ENCODE data around the gene CLDN6.

Gene CLDN6

DNA sequence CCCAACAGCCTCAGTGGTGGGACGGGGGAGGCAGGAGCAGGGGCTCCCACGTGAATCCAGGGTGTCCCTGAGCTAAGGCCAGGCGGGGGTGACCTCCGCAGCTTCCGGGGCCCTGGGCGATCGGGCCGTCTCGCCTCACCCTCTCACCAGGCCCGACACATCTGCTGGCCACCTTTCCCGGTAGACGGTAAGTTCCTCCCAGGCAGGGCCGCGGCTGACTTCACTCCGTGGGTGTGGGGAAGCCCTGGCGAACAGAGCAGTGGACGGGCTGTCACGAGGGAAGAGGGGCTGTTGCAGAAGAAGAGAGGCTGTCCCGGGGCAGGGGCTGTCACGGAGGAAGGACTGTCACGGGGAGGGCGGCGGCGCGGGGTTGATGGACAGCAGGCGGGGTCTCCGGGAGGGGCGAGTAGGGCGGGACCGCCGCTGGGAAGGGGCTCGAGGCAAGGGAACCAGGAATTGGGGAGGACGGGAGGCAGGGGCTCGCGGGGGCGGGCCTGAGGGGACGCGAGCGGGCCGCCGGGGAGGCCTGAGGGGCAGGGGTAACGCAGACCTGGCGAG is 38.2 kb downstream of the CLDN6 start:
- peak overlapping the region; percentile 70 for H3K4me3 ChIP-seq (ENCODE audit: low read length)
- TF ChIP-seq, protein P1, sequence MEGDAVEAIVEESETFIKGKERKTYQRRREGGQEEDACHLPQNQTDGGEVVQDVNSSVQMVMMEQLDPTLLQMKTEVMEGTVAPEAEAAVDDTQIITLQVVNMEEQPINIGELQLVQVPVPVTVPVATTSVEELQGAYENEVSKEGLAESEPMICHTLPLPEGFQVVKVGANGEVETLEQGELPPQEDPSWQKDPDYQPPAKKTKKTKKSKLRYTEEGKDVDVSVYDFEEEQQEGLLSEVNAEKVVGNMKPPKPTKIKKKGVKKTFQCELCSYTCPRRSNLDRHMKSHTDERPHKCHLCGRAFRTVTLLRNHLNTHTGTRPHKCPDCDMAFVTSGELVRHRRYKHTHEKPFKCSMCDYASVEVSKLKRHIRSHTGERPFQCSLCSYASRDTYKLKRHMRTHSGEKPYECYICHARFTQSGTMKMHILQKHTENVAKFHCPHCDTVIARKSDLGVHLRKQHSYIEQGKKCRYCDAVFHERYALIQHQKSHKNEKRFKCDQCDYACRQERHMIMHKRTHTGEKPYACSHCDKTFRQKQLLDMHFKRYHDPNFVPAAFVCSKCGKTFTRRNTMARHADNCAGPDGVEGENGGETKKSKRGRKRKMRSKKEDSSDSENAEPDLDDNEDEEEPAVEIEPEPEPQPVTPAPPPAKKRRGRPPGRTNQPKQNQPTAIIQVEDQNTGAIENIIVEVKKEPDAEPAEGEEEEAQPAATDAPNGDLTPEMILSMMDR (conservative IDR thresholded peaks at IDR 0.05; ENCODE audit: low read depth, low read length), result no peak
- DNase-seq (ENCODE audit: low read depth), result no peak

DNA sequence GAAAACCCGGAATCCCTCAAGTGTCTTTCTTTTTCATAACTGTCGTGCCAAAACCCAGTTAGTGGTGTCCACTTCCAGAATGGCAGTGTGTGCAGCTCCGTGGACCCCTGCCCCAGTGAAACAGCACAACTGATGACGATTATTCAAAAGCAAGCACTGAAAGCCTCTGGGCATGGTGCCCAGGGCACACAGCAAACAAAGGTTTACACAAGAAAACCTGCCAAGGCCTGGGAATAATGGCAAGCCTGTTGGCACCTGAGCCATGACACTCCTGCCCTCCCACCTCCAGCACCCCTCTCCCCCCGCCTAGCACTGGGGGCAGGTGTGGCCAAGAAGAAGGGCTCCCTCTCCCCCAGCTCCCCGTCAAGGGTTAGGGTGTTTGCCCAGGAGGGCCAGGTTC is 40.5 kb downstream of the CLDN6 start:
- TF ChIP-seq, protein P1 (conservative IDR thresholded peaks at IDR 0.05; ENCODE audit: low read depth, low read length), result no peak
- no peak for DNase-seq (ENCODE audit: low read depth)
- no peak overlapping the region for H3K4me3 ChIP-seq (ENCODE audit: low read length)

DNA sequence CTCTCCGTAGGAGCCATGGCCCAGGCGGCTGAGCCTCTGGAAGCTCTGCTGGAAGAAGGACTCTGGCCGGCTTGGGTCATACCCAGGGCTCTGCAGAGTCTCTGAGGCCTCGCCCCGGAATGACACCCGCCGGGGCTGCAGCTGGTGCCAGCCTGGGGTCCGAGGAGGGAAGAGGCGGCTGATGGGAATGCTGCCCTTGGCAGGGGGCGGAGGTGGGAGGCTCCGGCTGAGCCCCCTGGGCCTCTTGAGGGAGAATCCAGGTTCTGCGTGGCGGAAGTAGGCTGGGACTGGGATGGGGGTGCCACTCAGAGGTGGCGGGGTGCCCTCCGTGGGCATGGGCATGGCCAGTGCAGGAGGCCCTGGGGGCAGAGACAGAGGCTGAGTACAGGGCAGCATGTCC is 41.3 kb downstream of the CLDN6 start:
- TF ChIP-seq, protein P1 (conservative IDR thresholded peaks at IDR 0.05; ENCODE audit: low read depth, low read length), result no peak
- no peak for DNase-seq (ENCODE audit: low read depth)
- no peak overlapping the region for H3K4me3 ChIP-seq (ENCODE audit: low read length)

DNA sequence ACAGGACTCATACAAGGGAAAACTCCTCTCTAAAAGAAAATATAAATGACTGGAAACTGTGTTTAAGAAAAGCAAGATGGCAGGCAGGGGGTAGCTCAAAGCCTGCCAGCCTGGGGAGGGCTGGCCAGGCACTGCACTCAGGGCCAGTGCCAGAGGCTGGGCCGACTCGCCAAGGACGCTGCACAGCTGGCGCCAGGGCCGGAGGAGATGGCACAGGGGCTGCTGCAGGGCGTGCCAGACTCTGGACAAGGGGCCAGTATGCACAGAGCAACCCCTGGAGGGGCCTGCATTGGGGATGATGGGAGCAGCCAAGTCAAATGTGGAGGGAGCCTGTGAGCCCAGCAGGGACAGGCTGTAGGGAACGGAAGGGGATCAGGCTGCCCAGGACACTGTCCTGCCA is 41.8 kb downstream of the CLDN6 start:
- TF ChIP-seq, protein P1 (conservative IDR thresholded peaks at IDR 0.05; ENCODE audit: low read depth, low read length), result no peak
- no peak for DNase-seq (ENCODE audit: low read depth)
- H3K4me3 ChIP-seq (ENCODE audit: low read length), result no peak overlapping the region

DNA sequence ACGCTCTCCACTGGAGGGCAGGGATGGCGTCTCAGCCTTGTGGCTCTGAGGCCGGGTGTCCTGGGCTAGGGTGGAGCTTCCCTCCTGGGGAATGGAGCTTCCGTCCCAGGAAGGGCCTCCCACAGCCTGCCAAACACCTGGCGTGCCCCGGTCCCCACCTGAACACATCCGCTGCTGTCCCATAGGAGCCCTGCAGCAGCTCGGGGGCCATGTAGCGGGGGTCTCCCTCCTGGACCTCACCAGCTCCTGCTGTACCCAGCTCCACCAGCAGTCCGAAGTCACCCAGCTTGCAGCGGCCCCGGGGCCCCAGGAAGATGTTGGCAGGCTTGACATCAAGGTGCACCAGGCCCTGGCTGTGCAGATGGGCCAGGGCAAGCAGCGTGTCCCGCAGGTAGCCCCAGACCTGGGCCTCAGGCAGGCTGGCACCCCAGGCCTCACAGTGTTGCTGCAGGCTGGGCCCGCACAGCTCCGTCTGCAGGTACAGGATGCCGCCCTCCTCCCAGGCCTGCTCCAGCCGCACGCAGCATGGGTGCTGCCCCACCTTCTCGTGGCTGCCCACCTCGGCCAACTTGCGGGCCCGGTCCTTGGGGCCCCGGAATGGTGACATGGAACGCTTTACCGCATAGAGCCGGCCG is 42.7 kb downstream of the CLDN6 start:
- TF ChIP-seq, protein P1 (conservative IDR thresholded peaks at IDR 0.05; ENCODE audit: low read depth, low read length), result no peak
- H3K4me3 ChIP-seq (ENCODE audit: low read length), result no peak overlapping the region
- DNase-seq (ENCODE audit: low read depth), result no peak

DNA sequence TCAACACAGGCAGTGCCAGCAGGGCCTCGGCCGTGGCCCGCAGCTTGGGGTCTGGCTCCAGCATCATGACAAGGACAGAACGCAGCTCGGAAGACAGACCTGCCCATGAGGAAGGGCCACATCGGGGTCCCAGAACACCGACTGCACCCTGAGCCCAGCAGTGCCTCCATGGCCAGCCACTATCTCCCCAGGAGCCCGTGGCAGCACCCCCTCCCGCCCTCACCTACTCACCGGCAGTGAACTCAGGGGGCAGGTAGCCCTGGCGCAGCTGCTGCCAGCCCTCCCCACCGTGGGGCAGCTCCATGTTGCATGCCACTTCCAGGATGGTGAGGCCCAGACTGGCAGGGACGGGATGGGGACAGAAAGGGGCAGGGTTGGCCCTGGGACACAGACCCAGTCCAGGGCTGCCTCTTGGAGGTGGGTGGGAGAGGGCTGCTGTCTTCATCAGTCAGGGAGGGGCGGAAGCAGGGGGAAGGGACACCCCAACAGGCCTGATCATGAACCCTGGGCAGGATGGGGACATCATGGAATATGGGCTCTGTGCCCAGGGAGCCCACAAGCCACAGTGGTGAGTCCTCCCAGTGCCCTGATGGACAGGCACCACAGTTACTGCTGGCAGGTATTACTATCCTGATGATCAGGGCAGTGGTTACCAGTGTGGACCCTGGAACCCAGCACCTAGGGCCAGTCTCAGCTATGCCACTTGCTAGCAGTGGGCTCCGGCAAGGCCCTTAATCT is 43.5 kb downstream of the CLDN6 start:
- DNase-seq (ENCODE audit: low read depth), result no peak
- H3K4me3 ChIP-seq (ENCODE audit: low read length), result no peak overlapping the region
- TF ChIP-seq, protein P1 (conservative IDR thresholded peaks at IDR 0.05; ENCODE audit: low read depth, low read length), result no peak
